ENCODE results near the gene PDIA6.

DNA sequence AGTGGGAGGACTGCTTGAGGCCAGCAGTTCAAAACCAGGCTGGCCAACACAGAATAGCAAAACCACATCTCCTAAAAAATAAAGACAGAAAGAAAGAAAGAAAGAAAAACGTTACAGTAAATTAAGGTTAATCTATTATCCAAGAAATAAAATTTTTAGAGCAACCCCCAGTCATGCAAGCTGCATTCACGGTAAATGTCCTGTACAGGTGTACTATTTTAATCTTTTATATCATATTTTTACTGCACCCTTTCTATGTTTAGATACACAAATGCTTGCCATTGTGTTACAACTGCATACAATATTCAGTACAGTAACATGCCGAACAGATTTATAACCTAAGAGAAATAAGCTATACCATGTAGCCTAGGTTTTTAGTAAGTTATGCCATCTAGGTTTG, 6.0 kb downstream of the PDIA6 start:
- TF ChIP-seq, protein P1, sequence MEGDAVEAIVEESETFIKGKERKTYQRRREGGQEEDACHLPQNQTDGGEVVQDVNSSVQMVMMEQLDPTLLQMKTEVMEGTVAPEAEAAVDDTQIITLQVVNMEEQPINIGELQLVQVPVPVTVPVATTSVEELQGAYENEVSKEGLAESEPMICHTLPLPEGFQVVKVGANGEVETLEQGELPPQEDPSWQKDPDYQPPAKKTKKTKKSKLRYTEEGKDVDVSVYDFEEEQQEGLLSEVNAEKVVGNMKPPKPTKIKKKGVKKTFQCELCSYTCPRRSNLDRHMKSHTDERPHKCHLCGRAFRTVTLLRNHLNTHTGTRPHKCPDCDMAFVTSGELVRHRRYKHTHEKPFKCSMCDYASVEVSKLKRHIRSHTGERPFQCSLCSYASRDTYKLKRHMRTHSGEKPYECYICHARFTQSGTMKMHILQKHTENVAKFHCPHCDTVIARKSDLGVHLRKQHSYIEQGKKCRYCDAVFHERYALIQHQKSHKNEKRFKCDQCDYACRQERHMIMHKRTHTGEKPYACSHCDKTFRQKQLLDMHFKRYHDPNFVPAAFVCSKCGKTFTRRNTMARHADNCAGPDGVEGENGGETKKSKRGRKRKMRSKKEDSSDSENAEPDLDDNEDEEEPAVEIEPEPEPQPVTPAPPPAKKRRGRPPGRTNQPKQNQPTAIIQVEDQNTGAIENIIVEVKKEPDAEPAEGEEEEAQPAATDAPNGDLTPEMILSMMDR (IDR thresholded peaks at IDR 0.05), result no peak
- no peak for TF ChIP-seq POLR2A (IDR thresholded peaks at IDR 0.05)
